Neural progenitor cell (in vitro differentiated cells): ENCODE measurements around the gene ANKS1B.

Source experiments
- EZH2 ChIP-seq: fragments of 200-600 bp; sonication (generic); IDR thresholded peaks from 2 replicates; pipeline ENCODE4 v1.6.1; 2017; ENCODE audit warnings: antibody characterized with exemption, mild to moderate bottlenecking, moderate library complexity
- EZH2phosphoT487 ChIP-seq: fragments of 200-600 bp; sonication (generic); IDR thresholded peaks from 2 replicates; pipeline ENCODE4 v1.6.1; 2017; ENCODE audit warnings: antibody characterized with exemption
- TF ChIP-seq, protein P1 (sequence below): fragments of 200-600 bp; sonication (generic); IDR thresholded peaks from 2 replicates; pipeline ENCODE4 v1.5.1; 2017; ENCODE audit warnings: antibody characterized with exemption, mild to moderate bottlenecking

DNA sequence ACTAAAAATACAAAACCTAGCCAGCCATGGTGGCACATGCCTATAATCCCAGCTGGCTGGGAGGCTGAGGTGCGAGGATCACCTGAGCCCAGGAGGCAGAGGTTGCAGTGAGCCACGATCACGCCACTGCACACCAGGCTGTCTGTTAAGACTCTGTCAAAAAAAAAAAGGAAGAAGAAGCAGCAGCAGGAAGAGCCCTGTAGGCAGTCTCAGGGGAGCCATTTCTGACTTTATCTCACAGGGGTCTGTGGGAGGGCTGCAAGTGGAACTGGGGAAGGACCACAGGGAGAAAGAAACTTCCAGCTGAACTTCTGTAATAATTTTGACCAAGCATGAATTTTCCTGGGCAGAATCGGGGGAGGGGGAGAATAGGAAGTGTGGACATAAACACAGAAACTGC lies 304.5 kb downstream of the ANKS1B start:
- TF ChIP-seq EZH2 = no peak
- TF ChIP-seq, protein P1, sequence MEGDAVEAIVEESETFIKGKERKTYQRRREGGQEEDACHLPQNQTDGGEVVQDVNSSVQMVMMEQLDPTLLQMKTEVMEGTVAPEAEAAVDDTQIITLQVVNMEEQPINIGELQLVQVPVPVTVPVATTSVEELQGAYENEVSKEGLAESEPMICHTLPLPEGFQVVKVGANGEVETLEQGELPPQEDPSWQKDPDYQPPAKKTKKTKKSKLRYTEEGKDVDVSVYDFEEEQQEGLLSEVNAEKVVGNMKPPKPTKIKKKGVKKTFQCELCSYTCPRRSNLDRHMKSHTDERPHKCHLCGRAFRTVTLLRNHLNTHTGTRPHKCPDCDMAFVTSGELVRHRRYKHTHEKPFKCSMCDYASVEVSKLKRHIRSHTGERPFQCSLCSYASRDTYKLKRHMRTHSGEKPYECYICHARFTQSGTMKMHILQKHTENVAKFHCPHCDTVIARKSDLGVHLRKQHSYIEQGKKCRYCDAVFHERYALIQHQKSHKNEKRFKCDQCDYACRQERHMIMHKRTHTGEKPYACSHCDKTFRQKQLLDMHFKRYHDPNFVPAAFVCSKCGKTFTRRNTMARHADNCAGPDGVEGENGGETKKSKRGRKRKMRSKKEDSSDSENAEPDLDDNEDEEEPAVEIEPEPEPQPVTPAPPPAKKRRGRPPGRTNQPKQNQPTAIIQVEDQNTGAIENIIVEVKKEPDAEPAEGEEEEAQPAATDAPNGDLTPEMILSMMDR = no peak
- TF ChIP-seq EZH2phosphoT487 = no peak
